GM19463 (cell line): ENCODE results near the gene PDCD1.
A peak's percentile ranks its signal among the peaks of the same experiment; 100 is the strongest.
"Not testable (repeated sequence)": the region's sequence is repeated elsewhere in the genome, so short reads cannot be mapped to it uniquely, and the experiment has no call there.

Experiments used
- ATAC-seq: cut with Tn5 transposase; IDR thresholded peaks from one replicate; pipeline ENCODE4 v1.9.1; 2021; ENCODE audit warnings: mild to moderate bottlenecking, moderate library complexity; ENCODE audit not compliant: unreplicated experiment

Gene PDCD1

GRCh38 chr2:241858206-241859016 lies at the start of gene PDCD1:
PDCD1 (minus strand) TSS chr2:241858894; CDS start chr2:241858838, 56 bp downstream.
- peak; percentile 36 for ATAC-seq

DNA sequence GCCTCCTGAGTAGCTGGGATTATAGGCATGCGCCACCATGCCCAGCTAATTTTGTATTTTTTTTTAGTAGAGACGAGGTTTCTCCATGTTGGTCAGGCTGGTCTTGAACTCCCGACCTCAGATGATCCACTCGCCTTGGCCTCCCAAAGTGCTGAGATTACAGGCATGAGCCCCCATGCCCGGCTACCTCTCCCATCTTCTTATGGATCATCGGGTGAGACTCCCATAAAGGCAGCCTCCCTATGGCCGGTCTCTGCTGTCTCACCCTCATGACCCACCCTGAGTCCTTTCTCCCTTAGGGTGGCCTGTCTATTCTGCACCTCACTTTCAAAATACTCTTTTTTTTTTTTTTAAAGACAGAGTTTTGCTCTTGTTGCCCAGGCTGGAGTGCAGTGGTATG lies 49.1 kb upstream of the PDCD1 start:
- ATAC-seq = not testable (repeated sequence)

DNA sequence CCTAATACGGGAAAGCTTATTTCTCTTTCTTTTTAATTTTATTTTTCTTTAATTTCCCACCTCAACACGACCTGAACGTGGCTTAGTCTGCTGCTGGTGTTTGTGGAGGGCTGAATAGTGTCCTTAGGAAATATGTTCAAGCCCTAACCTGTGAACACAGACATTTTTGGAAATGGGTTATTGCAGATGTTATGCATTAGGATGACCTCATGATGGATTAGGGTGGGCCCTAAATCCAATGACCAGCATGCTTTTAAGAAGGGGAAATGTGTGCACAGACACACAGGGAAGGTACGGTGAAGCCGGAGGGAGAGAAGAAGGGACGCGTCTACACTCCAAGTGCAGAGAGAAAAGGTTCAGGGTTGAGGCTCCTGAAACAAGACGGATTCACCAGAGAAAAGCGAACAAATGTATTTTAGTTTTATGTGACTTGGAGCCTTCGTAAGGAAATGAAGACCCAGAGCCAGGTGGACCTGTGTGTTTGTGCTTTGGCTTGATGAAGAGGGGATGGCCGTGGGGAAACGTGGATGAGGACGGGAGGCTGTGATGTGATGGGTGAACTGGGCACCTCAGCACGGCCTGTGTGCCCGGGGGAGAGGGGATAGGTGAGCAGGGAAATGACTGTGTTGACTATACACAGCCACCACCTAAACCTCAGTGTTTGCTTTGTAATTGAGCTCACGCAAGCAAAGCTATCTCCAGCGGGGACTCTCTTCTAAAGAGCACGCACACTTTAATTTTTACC lies 48.3 kb upstream of the PDCD1 start:
- ATAC-seq = no peak

DNA sequence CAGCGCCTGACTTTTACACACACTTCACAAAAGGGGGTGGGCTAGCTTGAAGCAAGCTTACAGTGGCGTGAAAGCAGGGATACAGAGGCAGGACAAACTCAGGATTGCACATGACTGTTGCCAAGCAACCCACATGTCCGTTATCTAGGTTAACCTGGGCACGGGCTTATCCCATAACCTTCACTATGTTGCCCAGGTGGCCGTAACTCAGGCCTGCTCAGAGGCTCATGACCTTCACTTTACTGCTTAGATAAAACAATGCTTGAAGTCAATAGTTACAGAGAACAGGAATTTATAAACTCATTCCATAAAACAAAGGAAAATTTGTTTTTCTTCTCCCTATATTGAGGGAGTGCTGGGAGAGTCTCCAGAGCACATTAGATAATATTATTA lies 47.7 kb upstream of the PDCD1 start:
- not testable (repeated sequence) for ATAC-seq

DNA sequence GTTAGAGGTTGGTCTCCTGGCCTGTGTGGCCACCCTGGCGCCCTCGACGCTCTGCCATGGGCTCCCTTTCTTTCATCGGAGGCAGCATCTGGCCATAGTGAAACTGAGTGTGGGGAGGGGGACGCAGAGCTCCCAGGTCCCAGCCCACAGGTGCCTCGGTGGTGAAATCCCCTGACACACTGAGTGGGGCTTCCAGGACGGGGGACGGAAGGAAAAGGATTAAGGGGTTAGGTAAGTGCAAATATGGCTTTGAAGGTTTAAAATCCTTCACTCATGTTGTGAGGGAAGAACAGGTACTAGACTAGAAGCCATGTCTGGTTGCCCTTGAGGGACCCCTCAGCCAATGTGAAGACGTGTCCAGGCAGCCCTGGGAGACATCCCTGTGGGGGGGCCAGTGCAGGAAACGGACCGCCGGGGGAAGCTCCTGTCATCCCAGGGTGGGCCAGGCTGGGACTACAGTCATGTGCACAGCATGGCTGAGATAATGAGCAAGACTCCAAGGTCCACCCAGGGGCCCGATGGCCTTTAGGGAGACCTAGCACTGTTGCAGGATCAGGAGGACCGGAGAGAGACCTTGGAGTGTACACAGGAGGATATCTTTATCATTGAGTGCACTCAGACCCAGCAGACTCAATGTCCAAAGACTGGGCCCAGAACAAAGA lies 47.2 kb upstream of the PDCD1 start:
- ATAC-seq = no peak

GRCh38 chr2:241904791-241905710 lies 46.4 kb upstream of the PDCD1 start:
- no peak for ATAC-seq

DNA sequence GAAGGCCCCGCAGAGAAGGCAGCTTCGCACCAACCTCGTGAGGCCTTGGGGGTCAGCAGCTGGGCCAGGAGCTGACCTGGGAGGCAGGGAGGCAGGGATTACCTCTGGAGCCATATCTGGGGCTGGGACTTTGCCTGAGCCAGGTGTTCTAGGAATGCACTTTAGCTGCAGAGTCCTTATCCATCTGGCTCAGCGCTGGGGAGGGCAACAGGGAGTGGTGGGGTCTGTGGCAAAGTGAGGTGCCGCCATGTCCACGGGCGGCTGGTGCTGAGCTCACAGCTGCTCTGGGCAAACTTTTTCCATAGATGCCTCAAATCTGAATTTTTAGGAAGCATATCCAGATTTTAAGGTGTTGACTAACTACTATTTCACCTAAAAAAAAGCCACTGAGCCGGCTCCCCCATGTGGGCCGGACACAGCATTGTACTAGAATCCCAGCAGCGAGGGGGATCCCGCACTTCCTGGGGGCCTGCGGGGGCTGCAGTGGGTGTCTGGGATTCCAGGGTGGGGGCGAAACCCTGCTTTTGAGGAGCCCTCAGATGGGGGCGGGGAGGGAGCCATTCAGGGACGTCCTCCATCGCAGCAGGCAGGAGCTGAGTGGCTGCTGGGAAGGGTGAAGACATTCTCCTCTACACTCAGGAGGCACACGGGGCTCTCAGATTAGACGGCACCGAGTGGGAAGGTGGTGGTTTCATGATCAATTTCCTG lies 45.5 kb upstream of the PDCD1 start:
- ATAC-seq = no peak

GRCh38 chr2:241903121-241904010 lies 44.7 kb upstream of the PDCD1 start:
- no peak for ATAC-seq

DNA sequence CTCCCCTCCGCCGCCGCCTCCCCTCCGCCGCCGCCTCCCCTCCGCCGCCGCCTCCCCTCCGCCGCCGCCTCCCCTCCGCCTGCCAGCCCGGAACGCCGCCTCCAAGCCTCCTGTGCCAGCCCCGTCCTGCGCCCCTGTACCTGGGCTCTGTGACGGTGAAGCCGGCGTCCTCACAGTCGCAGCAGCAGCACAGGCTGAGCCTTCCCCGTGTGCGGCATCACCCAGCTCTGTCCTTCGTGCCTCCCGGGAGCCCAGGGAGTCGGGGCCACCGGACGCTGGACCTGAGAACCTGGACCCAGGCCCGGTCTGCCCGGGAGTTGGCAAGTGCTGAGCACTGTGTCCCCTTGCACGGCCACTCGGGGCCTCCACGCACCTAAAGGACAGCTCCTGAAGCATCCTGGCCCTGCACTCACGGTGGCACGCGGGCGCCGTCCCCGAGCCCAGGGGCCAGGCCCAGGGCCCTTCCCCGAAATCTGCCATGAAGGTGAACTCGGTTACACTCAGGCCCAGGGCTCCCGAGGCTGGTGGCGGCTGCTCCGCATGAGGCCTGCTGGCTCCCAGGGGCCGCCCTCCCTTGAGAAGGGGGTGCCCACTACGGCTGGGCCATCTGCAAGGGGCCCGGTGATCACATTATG lies 43.8 kb upstream of the PDCD1 start:
- no peak for ATAC-seq

DNA sequence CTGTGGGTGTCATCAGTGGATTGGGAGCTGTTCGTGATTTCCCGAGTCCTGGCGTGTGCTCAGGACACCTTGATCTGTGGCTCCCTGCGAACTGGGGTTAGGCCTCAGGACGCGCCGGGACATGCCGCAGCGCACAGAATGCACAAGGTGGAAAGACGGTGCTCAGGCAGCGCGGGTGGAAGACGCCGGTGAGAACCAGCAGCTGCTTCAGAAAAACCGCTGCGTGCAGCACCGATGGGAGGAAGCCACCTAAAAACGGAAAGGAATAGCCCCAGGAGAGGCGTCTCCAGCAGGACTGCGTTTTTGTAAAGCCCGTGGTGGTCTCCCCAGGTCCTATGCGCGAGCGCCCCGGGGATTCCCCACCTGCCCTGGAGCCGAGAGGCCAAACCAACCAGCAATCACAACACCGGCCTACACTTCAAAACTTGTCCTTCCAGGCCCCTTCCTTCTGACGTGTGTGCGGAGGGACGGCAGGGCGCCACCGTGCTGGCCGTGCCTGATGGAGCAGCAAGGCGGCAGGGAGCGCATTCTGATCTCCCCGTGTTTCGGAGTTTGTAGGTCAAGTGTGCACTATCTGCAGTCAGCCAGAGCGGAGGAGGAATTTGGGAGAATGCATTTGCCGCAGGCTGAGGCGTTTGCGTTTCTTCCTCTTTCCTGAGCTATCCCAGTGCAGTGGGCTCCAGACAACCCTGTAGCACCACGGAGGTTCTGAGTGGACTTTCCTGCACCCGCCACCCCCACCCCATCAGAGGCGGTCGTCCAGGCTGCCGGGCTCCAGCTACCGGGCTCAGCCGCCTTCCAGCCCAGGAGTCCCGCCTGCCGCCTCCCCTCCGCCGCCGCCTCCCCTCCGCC lies 43.0 kb upstream of the PDCD1 start:
- no peak for ATAC-seq

- no peak for ATAC-seq
Measured at GRCh38 chr2:241901018-241901380, 42.3 kb upstream of the PDCD1 start.

- ATAC-seq = no peak
Measured at GRCh38 chr2:241900251-241901017, 41.7 kb upstream of the PDCD1 start.

DNA sequence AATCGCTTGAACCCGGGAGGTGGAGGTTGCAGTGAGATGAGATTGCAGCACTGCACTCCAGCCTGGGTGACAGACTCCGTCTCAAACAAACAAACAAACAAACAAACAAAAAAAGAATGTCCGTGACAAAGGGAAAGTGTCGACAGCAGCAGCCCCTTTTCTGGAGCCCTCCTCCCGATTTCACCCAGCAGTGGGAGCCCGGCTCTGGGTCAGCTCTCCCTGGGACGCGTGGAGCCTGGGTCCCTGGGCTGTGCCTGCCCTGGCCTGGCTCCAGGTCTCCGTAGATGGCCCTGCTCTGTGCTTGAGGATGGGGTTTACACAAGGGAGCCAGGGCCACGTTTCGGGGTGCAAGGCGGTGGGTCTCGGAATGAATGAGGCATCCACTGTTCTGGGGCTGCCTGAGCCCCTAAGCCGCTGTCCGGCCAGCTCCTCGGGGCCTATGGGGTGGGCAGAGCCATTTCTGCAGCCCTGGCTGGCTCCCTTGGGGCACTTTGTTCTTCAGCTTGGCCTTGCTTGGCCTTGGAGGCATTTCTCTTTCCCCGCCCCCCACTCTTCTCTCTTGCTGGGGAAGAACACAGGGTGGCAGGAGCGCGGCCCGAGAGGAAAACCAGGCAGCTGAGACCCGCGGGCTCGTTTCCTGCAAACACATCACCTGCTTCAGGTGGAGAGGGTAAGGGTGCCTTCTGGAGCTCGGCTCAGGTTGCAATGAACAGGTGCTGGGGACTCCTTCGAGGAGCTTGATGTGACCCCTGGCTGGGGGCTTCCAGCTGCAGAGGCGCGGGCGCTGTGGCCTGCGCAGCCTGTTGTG lies 40.0 kb upstream of the PDCD1 start:
- no peak for ATAC-seq

- no peak for ATAC-seq
Measured at GRCh38 chr2:241897231-241897916, 38.7 kb upstream of the PDCD1 start.

DNA sequence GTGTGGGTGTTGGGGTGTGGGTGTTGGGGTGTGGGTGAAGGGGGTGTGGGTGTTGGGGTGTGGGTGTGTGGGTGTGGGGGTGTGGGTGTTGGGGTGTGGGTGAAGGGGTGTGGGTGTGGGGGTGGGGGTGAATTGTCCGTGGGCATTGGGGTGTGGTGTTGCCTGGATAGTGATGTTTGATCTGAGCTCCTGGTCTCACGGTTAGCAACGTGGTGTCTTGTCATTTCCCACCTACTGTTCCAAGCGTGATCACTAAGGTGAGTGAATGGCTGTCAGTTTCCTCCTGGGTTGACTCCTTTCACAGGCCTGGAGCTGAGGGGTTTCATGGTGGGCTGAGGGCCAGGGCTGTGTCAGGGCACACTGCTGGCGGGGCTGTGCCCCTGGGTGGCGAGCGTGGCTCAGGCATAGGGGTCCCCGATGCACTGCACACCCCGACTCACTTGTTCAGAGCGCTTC lies 38.1 kb upstream of the PDCD1 start:
- ATAC-seq = no peak
